Measurements from ENCODE around the gene MRRF.

MRRF gene

GRCh38 chr9:122264360-122265148 lies at the start of gene MRRF, which contains the start of gene RBM18:
Gene MRRF, plus strand, starts transcription at chr9:122264882. Its CDS starts 6,010 bp downstream, at chr9:122270892.
Gene RBM18, minus strand, starts transcription at chr9:122264840. Its CDS starts 3,348 bp downstream, at chr9:122261492.
- DNase-seq (ENCODE audit: low read depth in 2 of 2), result peak; percentile 66 to 67

GRCh38 chr9:122215663-122216062 lies 49.0 kb upstream of the MRRF start:
- no peak for DNase-seq (ENCODE audit: low read depth in 2 of 2)

- DNase-seq (ENCODE audit: low read depth in 2 of 2), result no peak
These were observed 48.4 kb upstream of the MRRF start for GRCh38 chr9:122216138-122216797.

- DNase-seq (ENCODE audit: low read depth in 2 of 2), result no peak
These were observed 47.8 kb upstream of the MRRF start for GRCh38 chr9:122216798-122217418.

DNA sequence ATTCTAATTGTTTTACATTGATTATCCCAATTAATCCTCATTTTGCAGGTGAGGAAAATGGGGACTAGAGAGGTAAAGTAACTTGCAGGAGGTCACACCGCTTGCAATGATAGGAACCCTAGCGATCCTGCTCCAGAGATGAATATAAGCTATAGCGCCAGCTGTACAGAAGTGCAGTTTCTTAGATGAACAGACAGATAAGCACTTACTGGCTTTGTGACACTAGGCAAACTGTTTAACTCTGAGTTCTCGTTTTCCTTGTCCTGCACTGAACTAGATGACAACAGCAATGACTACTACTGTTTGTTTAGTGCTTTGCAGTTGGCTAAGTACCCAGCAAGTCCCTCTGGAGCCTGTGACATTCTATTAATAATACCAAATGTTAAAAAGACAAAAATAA lies 47.0 kb upstream of the MRRF start:
- no peak for DNase-seq (ENCODE audit: low read depth in 2 of 2)

- no peak for DNase-seq (ENCODE audit: low read depth in 2 of 2)
These were observed 46.4 kb upstream of the MRRF start for GRCh38 chr9:122218071-122218934.

GRCh38 chr9:122218935-122219855 lies 45.5 kb upstream of the MRRF start:
- no peak for DNase-seq (ENCODE audit: low read depth in 2 of 2)

GRCh38 chr9:122219856-122220672 lies 44.6 kb upstream of the MRRF start:
- DNase-seq (ENCODE audit: low read depth in 2 of 2), result no peak

GRCh38 chr9:122220673-122221182 lies 44.0 kb upstream of the MRRF start:
- DNase-seq (ENCODE audit: low read depth in 2 of 2), result no peak

DNA sequence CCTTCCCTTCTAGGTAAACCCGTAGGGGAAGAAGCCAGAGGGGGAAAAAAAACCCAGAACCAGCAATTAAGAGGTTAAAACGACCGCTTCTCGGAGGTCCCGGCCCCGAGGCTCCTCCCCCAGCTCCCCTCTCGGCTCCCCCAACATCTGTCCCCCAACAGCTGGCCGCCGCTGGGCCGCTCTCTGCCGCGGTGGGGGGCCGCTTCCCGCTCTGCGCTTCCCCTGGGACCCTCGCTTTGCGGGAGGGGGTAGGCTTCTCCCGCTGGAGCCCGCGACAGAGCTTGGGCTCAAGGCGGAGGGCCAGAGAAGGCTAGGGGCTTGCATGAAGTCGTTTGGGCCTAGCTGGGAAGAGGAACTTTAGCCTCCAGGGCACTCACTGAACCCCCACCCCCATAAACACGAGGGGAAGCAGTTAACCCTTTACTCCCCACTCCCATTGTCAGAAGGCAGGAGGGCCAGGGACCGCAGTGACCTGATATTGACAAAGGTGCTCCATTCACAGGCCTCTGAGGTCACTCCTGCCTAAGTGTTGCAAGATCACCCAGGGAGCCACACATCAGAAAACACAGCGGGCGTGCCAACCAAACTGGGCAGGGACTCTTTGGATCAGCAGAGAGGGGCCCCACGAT lies 43.4 kb upstream of the MRRF start:
- DNase-seq (ENCODE audit: low read depth in 2 of 2), result no peak

- no peak for DNase-seq (ENCODE audit: low read depth in 2 of 2)
These were observed 41.9 kb upstream of the MRRF start for GRCh38 chr9:122222791-122223190.

DNA sequence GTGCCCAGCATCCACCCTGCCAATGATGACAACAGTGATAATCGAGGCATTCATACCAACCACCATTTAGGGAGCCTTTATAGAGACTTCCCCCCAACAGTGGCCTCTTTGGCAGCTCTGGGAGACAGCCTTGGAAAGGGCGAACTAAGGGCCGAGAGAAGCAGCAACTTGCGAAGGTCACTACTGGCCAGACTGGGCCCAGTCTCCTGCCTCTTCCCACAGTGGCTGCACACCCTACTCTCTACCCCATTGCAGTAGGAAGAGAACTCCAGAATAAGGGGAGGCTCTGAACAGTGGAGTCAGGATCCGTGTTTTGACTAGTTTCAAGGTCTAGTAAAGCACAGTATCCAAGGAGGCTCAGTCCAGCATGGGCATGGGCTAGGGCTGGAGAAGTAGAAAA lies 41.2 kb upstream of the MRRF start:
- DNase-seq (ENCODE audit: low read depth in 2 of 2), result no peak

DNA sequence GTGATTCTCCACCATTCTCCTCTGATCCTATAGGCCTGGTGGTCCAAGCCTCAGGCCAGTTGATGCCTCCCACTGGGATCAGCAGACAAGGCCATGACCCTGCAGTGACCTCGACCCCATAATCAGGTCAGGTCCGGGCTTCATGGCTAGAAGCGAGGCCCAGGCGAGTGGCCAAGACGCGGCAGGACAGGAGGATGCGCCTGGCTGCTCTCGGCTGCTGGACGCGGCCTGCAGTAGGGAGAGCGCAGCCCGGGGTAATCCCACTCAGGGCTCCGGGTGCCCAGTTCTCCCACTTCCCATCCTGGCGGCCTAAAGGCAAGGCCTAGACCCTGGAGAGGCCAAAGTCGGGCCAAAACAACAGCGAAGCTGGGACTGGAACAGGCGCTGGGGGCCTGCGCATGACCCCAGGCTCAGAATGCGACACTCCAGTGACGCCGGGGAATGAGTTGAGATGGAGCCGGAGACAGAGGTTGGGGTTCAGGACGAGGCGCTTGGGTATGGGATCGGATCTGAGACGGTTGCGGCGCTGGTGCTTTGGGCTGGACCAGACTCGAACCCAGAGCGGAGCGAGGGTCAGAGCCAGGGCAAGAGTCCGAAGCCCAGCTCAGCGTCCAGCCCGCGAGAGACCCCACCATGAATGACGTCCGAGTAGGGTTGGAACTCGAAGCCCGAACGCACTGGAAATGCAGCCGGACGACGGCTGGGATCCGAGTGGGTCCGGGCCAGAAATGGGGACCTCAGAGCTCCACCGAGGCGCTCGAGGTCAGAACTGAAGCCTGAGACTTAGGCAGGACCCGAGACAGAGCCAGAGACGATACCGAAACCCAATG lies 39.2 kb upstream of the MRRF start:
- DNase-seq (ENCODE audit: low read depth in 2 of 2), result no peak

DNA sequence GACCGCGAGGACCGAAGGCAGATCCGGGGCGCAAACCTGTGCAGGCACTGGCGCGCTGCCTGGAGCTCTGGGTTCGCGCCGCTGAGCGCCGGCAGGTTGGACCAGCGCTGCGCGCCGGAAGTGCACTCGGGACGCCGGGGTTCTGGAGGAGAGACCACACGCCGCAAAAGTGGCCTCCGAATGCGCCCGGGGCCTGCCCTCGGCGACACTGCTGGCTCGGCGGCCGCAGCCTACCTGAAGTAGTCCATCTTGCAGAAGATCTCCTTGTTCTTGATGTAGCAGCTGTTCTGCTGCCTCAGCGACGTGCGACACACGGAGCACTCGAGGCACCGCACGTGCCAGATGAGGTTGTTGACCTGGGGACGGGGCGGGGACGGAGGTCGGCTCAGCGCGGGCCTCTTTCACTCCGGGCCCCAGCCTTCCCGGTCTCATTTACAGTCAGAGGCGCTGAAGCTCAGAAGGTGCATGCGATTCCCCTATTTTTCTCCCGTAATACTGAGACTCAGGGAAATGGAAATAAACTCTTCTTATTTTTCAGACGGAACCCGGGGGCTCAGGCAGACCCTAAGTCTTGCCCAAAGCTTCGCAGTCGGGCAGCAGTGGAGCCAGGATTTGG lies 38.4 kb upstream of the MRRF start:
- DNase-seq (ENCODE audit: low read depth in 2 of 2), result no peak

DNA sequence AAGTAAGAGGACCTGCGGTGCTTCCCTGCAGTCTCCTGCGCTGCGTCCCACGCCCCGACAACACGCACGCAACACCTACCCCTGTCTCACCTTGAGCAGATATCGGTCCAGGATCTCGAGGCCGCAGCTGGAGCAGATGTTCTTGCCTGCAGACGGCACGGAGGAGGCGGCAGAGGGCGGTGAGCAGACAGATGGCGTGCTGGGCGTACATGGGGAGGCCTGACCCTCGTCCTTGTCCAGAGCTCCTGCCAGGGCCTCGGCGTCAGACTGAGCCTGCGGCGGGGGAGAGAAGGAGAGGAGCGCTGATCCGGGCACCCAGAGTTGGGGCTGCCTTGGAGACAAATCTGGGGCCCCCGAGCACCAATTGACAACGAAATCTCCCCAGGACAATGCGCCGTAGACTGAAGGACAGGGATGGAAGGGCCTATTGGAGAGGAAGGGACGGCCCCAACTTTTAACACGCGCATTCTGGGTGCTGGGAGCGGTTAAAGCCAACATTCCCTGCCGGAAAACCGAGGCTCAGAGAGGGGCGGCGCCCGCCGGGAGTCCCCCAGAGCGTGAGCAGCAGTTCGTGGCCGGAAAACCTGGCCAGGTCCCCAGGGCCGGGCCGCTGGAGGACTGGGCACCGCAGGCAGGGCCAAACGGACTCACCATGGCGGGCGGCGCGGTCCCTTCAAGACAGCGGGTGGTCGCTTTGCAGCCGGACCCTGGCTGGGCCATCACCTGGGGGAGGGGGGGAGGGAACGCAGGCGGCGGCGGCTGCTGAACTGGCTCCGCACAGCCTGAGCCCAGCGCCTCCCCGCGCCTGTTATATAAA lies 37.7 kb upstream of the MRRF start:
- DNase-seq (ENCODE audit: low read depth in 2 of 2), result no peak

DNA sequence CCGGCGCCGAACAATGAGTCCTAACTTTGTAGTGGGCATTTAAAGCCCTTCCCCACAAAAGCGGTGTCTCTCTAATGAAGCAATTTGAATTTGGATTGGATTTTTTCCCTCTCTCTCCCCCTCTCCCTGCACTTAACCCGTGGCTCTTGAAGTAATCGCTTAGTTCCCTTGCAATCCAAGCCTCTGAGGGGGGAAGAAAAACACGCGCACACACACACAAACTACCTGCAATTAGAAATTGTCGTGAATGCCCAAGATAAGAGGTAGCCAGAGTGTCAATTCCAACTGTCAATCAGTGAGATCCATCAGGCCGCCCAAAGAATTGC lies 37.1 kb upstream of the MRRF start:
- DNase-seq (ENCODE audit: low read depth in 2 of 2), result no peak

GRCh38 chr9:122228191-122228567 lies 36.5 kb upstream of the MRRF start:
- DNase-seq (ENCODE audit: low read depth in 2 of 2), result no peak
